GM12878 (cell line): ENCODE results near the gene ANO1. TPM values are rescaled to one million over a fixed set of nuclear protein-coding genes. Genes with fewer than 3 reads are reported as not detected.

Source experiments
- ATAC-seq: fragments of 200-7000 bp; cut with Tn5 transposase; 3 replicates; pipeline ENCODE4 v1.9.1; 2020; ENCODE audit warnings: mild to moderate bottlenecking, moderate library complexity
- BruUV-seq: library from RNA; stranded (reverse); fragments of 400-500 nt; replicated peaks from 2 replicates; lab custom pipeline; 2021; lab: Mats Ljungman, UMichigan
- CTCF ChIA-PET: fragments of 300-600 bp; sonication (Branson Sonifier 250); formaldehyde crosslinking; extraction: SDS; loops from one replicate; lab custom pipeline; 2021; ENCODE audit warnings: inconsistent platforms; lab: Yijun Ruan, JAX
- POLR2A ChIA-PET: fragments of 350-600 bp; formaldehyde crosslinking; extraction: SDS; loops from one replicate; lab custom pipeline; 2021; ENCODE audit warnings: inconsistent platforms; lab: Charles Lee
- RAD21 ChIA-PET: fragments of 300-600 bp; sonication (Branson Sonifier 250); formaldehyde crosslinking; loops from one replicate; lab custom pipeline; 2023; ENCODE audit warnings: antibody characterized with exemption; ENCODE audit not compliant: unreplicated experiment; lab: Charles Lee
- SMC1A ChIA-PET: fragments of 300-600 bp; sonication (Branson Sonifier 250); formaldehyde crosslinking; loops from one replicate; lab custom pipeline; 2023; ENCODE audit not compliant: unreplicated experiment, uncharacterized antibody; lab: Charles Lee
- DNase-seq: peaks from one replicate; pipeline ENCODE4 v3.0.0-alpha.2; 2011; ENCODE audit warnings: low read depth, low spot score
- FAIRE-seq: peaks from 3 replicates; lab custom pipeline; 2011; peaks lifted over from hg19 to GRCh38; lab: Jason Lieb, UNC
- H2AFZ ChIP-seq: 2 replicates; pipeline ENCODE4 v1.6.0; 2011; ENCODE audit warnings: low read depth, low read length, control low read depth; ENCODE audit not compliant: control insufficient read depth
- H3K27ac ChIP-seq: 2 replicates; pipeline ENCODE4 v1.5.1; 2011; ENCODE audit warnings: control low read depth; ENCODE audit not compliant: control insufficient read depth, insufficient read depth
- H3K27me3 ChIP-seq, 2 experiments: replicated peaks in 1 of 2; 2 replicates each; pipeline versions ENCODE4 v1.6.0 to v1.6.1; 2011; ENCODE audit warnings: low read length in 1 of 2; ENCODE audit not compliant: control insufficient read depth in 2 of 2, insufficient read depth in 2 of 2
- H3K36me3 ChIP-seq, 2 experiments: 2 replicates each; pipeline ENCODE4 v1.5.1; 2011; ENCODE audit warnings: low read length in 1 of 2; ENCODE audit not compliant: control insufficient read depth in 2 of 2, insufficient read depth in 2 of 2
- H3K4me1 ChIP-seq: 2 replicates; pipeline ENCODE4 v1.6.1; 2011; ENCODE audit warnings: mild to moderate bottlenecking, low read length, moderate library complexity, mixed read lengths; ENCODE audit not compliant: control insufficient read depth, insufficient read depth
- H3K4me2 ChIP-seq: 2 replicates; pipeline ENCODE4 v1.6.0; 2011; ENCODE audit warnings: control low read depth; ENCODE audit not compliant: control insufficient read depth, insufficient read depth
- H3K4me3 ChIP-seq: fragments of 200-600 bp; sonication (generic); 2 replicates; pipeline ENCODE4 v1.5.1; 2016
- H3K79me2 ChIP-seq: 2 replicates; pipeline ENCODE4 v1.6.0; 2011; ENCODE audit warnings: low read length; ENCODE audit not compliant: control insufficient read depth, insufficient read depth
- H3K9ac ChIP-seq: 2 replicates; pipeline ENCODE4 v1.8.0; 2011; ENCODE audit warnings: low read length, control low read depth, mixed read lengths; ENCODE audit not compliant: control insufficient read depth, insufficient read depth
- H3K9me3 ChIP-seq: replicated peaks from 3 replicates; pipeline ENCODE4 v1.5.1; 2011; ENCODE audit warnings: mild to moderate bottlenecking, low read length; ENCODE audit not compliant: control insufficient read depth, insufficient read depth
- H4K20me1 ChIP-seq: 2 replicates; pipeline ENCODE4 v1.6.0; 2011; ENCODE audit not compliant: control insufficient read depth, insufficient read depth
- BMI1 ChIP-seq: fragments of 450-650 bp; IDR thresholded peaks from 2 replicates; pipeline ENCODE4 v1.6.1; 2016; ENCODE audit warnings: mild to moderate bottlenecking, moderate library complexity, borderline replicate concordance
- CBFB ChIP-seq: IDR thresholded peaks from 2 replicates; pipeline ENCODE4 v1.6.1; 2016; ENCODE audit warnings: antibody characterized with exemption, low read depth
- CBX5 ChIP-seq: sonication (generic); IDR thresholded peaks from 2 replicates; pipeline ENCODE4 v1.6.1; 2016; ENCODE audit warnings: low read depth, moderate library complexity, mild to moderate bottlenecking, inconsistent platforms
- CHD4 ChIP-seq: fragments of 200-600 bp; sonication (generic); IDR thresholded peaks from 2 replicates; pipeline ENCODE4 v1.6.1; 2016; ENCODE audit warnings: mild to moderate bottlenecking
- ELK1 ChIP-seq: IDR thresholded peaks from 2 replicates; pipeline ENCODE4 v1.6.1; 2012; ENCODE audit warnings: low read depth, low read length, improper control_type of control experiment
- TCF12 ChIP-seq: IDR thresholded peaks from 2 replicates; pipeline ENCODE4 v1.6.1; 2011; ENCODE audit warnings: low read depth, mild to moderate bottlenecking, low read length
- ZNF274 ChIP-seq: IDR thresholded peaks from one replicate; pipeline ENCODE4 v1.8.0; 2011; ENCODE audit not compliant: insufficient read length, insufficient read depth
- WGBS: methylation state at CpG from one replicate; pipeline ENCODE4 v1.1.6; 2016; ENCODE audit warnings: low lambda C conversion rate; ENCODE audit not compliant: insufficient replicate concordance, insufficient coverage; ENCODE audit errors: missing lambda C conversion rate; 5-methylcytosine and 5-hydroxymethylcytosine counted together
- in situ Hi-C: fragments of 300-500 bp; cut with MboI; formaldehyde crosslinking; loops from 9 replicates; pipeline ENCODE4 v1.14.3; 2018; ENCODE audit warnings: mixed read lengths
- intact Hi-C: fragments of 100-400 bp; cut with micrococcal nuclease; formaldehyde crosslinking; loops from one replicate; pipeline ENCODE4 v1.14.2; 2022; ENCODE audit not compliant: unreplicated experiment
- polyA plus RNA-seq, 11 experiments: library from polyadenylated mRNA; depleted of rRNA in 4 of 11; unstranded in 6 of 11; stranded (reverse) in 5 of 11; fragments of >200 nt; fragmentation: Nextera tagmentation in 4 of 11; fragmentation: Illumina TruSeq in 1 of 11; extraction: Ambion mirVana in 4 of 11; extraction: Trizol in 1 of 11; gene quantifications; 1 replicate in 1 of 11; 2 replicates in 10 of 11; pipeline versions ENCODE4 v1.2.1 to v1.2.3, GENCODE V29; 2011 to 2016; ENCODE audit warnings: inconsistent platforms in 2 of 11, missing spikeins in 2 of 11, low read depth in 1 of 11
- total RNA-seq, 4 experiments: library from RNA; depleted of rRNA in 3 of 4; stranded (reverse); fragments of >200 nt in 3 of 4; fragmentation: Illumina TruSeq in 1 of 4; extraction: Trizol in 1 of 4; gene quantifications; 2 replicates each; pipeline versions ENCODE4 v1.2.1 to v1.2.3, GENCODE V29; 2013 to 2021

The ANO1 gene
- total and polyA plus RNA-seq, 10 of the 15 experiments (the other 5 are each of a cell fraction or from before 2014, with no cell fraction given) = 0.01 to 0.38 (median 0.06) TPM; not detected in 7

DNA sequence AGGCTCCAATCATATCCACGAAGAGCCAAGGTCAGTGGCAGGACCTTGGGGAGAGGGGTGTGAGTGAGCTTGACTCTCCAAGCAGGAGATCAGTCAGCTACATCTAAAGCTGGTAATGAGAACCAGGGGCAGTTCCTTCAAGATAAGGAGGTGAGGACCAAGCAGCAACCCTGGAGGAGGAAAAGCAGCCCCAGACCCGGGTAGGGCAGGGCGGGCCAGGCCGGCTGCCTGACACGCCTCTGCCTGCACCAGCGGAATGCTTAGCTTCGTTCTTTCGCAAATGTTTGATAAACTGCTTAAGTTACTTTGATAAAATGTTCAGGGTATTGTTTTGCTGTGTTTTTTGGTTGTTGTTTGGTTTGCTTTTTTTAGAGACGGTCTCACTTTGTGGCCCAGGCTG lies 106.3 kb downstream of the ANO1 start:
- Histone ChIP-seq H4K20me1 (no peaks in the 10 kb centered on the region), H3K9me3 (no peaks in the 10 kb centered on the region), H3K36me3 (no peaks in the 10 kb centered on the region), H3K4me2 (no peak overlapping the region), H3K27ac (no peak overlapping the region)
- ChIA-PET CTCF (no interaction called here), SMC1A (no interaction called here), RAD21 (no interaction called here)
- no peak for TF ChIP-seq CBFB
- TF ChIP-seq ELK1 = no peak
- no peak for TF ChIP-seq CBX5
- TF ChIP-seq BMI1 = no peak
- TF ChIP-seq CHD4 = no peak
- no peak for TF ChIP-seq ZNF274
- TF ChIP-seq TCF12 = no peak
- TF ChIP-seq, all 136 proteins: peak for 0
- in situ Hi-C loops = no loop called here
- WGBS = 45% methylated on average over 9 of the region's 9 CpGs
- no peak for DNase-seq
- FAIRE-seq = no peak
- ATAC-seq = no peak
- BruUV-seq = no TSS peak
- no peak overlapping the region for H3K9ac ChIP-seq
- H3K4me3 ChIP-seq = no peak overlapping the region
- H2AFZ ChIP-seq = no peak overlapping the region
- intact Hi-C loops = no loop called here
- no peaks in the 10 kb centered on the region for H3K4me1 ChIP-seq
- H3K27me3 ChIP-seq = peaks cover 0 to 2% of the 10 kb centered on the region in 2 experiments; a peak in 1 of 4 replicates
- H3K79me2 ChIP-seq = no peaks in the 10 kb centered on the region
- POLR2A ChIA-PET = no interaction called here
